ENCODE data around the gene BTBD9.

- no peak for TF ChIP-seq CTCF (IDR thresholded peaks at IDR 0.05)
- TF ChIP-seq EP300 (IDR thresholded peaks at IDR 0.05; ENCODE audit: low read depth), result no peak
Measured at GRCh38 chr6:38453861-38454260, 185.9 kb downstream of the BTBD9 start.

All from transverse colon (tissue), 3 donors.